Body of pancreas (tissue), 4 donors: ENCODE results near the gene PTPRJ. TPM values are rescaled to one million over a fixed set of nuclear protein-coding genes. Genes with fewer than 3 reads are reported as not detected.

Experiments used
- ATAC-seq: fragments of 150-250 bp; one replicate; pipeline ENCODE4 v1.9.1; 2016
- DNase-seq, 4 donors: peaks; one replicate each; pipeline ENCODE4 v3.0.0-alpha.2; 2019
- H3K27ac ChIP-seq, 4 donors: fragments of 200-600 bp; sonication (generic); 1 replicate in 3 of 4; 2 replicates in 1 of 4; pipeline versions ENCODE4 v1.5.1 to v1.6.1; 2016 to 2019; ENCODE audit warnings: mild to moderate bottlenecking in 1 of 4, mixed read lengths in 1 of 4, moderate library complexity in 1 of 4
- H3K27me3 ChIP-seq, 2 donors: fragments of 200-600 bp; sonication (generic); one replicate each; pipeline ENCODE4 v1.6.0; 2016; ENCODE audit warnings: mild to moderate bottlenecking in 1 of 2
- H3K36me3 ChIP-seq, 2 donors: fragments of 200-600 bp; sonication (generic); replicated peaks in 1 of 2; 2 replicates each; pipeline ENCODE4 v1.5.1; 2016; ENCODE audit warnings: low read depth in 2 of 2; ENCODE audit not compliant: insufficient read depth in 1 of 2
- H3K4me1 ChIP-seq: fragments of 200-600 bp; sonication (generic); one replicate; pipeline ENCODE4 v1.6.0; 2016
- H3K4me3 ChIP-seq, 2 donors: fragments of 200-600 bp; sonication (generic); 1 replicate in 1 of 2; 2 replicates in 1 of 2; pipeline ENCODE4 v1.5.1; 2016 to 2019
- H3K9me3 ChIP-seq, 3 donors: fragments of 200-600 bp; sonication (generic); 1 replicate in 2 of 3; 2 replicates in 1 of 3; pipeline ENCODE4 v1.5.1; 2016
- POLR2A ChIP-seq, 3 donors: fragments of 450-650 bp; IDR thresholded peaks; one replicate each; pipeline ENCODE4 v1.6.1; 2016; ENCODE audit warnings: antibody characterized with exemption in 3 of 3, mild to moderate bottlenecking in 2 of 3
- WGBS, 2 donors: methylation state at CpG; one replicate each; pipeline ENCODE4 v1.1.5; 2017; 5-methylcytosine and 5-hydroxymethylcytosine counted together
- intact Hi-C: fragments of 100-400 bp; cut with DNase I; formaldehyde crosslinking; loops from one replicate; pipeline ENCODE4 v1.15.1; 2023
- total RNA-seq, 2 donors: library from RNA; depleted of rRNA; stranded (reverse); fragments of >200 nt; gene quantifications; one replicate each; pipeline ENCODE4 v1.1.0, GENCODE V29; 2016
- TF ChIP-seq, protein P1 (sequence below), 7 experiments: fragments of 450-650 bp in 4 of 7; fragments of 200-600 bp in 3 of 7; sonication (generic) in 3 of 7; IDR thresholded peaks; one replicate each; pipeline ENCODE4 v1.5.1; 2016 to 2019; ENCODE audit warnings: antibody characterized with exemption in 7 of 7

The PTPRJ gene
- total RNA-seq, 2 donors from 2014 or later, result 10.9 to 17.1 TPM

DNA sequence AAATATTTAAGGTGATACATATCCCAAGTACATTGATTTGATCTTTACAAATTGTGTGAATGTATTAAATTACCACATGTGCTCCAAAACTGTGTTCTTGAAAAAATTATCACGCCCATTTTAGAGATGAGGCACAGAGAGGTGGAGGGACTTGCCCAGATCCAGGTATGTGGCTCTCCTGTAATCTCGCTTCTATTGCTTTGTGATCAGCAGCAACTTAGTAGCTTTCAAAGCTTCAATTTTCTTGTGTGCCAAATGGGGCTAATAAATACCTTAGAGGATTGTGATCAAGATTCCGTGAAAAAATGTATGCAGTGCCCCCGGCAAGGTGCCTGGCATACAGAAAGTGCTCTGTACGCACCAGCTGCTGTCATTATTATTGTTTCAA is 18.0 kb downstream of the PTPRJ start:
- ATAC-seq (no peak), DNase-seq (no peak)
- intact Hi-C loops, result no loop called here
- no peaks in the 10 kb centered on the region for H3K27me3 ChIP-seq
- H3K4me1 ChIP-seq, result peaks cover 19% of the 10 kb centered on the region
- no peaks in the 10 kb centered on the region for H3K36me3 ChIP-seq
- TF ChIP-seq POLR2A (IDR thresholded peaks at IDR 0.05), result no peak
- TF ChIP-seq, protein P1, sequence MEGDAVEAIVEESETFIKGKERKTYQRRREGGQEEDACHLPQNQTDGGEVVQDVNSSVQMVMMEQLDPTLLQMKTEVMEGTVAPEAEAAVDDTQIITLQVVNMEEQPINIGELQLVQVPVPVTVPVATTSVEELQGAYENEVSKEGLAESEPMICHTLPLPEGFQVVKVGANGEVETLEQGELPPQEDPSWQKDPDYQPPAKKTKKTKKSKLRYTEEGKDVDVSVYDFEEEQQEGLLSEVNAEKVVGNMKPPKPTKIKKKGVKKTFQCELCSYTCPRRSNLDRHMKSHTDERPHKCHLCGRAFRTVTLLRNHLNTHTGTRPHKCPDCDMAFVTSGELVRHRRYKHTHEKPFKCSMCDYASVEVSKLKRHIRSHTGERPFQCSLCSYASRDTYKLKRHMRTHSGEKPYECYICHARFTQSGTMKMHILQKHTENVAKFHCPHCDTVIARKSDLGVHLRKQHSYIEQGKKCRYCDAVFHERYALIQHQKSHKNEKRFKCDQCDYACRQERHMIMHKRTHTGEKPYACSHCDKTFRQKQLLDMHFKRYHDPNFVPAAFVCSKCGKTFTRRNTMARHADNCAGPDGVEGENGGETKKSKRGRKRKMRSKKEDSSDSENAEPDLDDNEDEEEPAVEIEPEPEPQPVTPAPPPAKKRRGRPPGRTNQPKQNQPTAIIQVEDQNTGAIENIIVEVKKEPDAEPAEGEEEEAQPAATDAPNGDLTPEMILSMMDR (IDR thresholded peaks at IDR 0.05), result no peak
- no peak overlapping the region for H3K4me3 ChIP-seq
- H3K27ac ChIP-seq, result peak overlapping the region in 3 of 4 donors; percentile 2 to 34 (median 30)
- whole genome bisulfite sequencing, 2 donors, result 85 to 89% methylated on average over 5 of the region's 5 CpGs
- no peaks in the 10 kb centered on the region for H3K9me3 ChIP-seq

DNA sequence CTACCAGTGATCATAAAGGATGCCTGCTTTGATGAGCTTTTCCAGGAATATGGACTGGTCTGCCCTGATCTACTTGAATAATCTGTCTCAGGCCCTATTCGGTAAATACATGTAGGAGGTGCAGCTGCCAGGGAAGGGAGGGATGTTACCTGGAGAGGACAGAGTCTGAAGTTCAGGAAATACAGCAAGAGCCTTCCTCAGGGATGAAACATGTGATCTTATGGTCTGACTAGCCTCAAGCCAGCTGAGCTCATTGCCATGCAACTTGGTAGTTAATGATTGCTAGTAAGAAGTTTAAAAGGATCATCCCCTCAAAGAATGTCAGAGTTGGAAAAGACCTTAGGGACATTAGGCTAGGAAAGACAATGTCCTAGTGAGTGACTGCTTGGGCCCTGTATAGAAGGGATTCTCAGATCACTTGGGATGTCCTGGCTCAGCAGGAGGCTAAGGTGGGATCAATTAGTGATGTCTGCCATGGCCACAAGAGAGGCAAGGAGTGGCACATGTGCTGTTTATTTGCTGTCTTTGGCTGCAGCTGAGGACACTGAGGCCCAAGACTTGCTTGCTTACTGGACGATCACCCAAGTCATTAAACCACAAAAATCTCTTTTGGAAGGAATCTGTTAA is 18.5 kb downstream of the PTPRJ start:
- peaks cover 19% of the 10 kb centered on the region for H3K4me1 ChIP-seq
- peak overlapping the region in 3 of 4 donors; percentile 2 to 34 (median 30) for H3K27ac ChIP-seq
- H3K36me3 ChIP-seq, result no peaks in the 10 kb centered on the region
- WGBS, 2 donors, result 79 to 80% methylated on average over 2 of the region's 2 CpGs
- DNase-seq (no peak), ATAC-seq (peak; percentile 51)
- no peak overlapping the region for H3K4me3 ChIP-seq
- H3K9me3 ChIP-seq, result no peaks in the 10 kb centered on the region
- H3K27me3 ChIP-seq, result no peaks in the 10 kb centered on the region
- no peak for TF ChIP-seq POLR2A (IDR thresholded peaks at IDR 0.05)
- TF ChIP-seq, protein P1 (IDR thresholded peaks at IDR 0.05), result no peak
- intact Hi-C loops, result no loop called here

DNA sequence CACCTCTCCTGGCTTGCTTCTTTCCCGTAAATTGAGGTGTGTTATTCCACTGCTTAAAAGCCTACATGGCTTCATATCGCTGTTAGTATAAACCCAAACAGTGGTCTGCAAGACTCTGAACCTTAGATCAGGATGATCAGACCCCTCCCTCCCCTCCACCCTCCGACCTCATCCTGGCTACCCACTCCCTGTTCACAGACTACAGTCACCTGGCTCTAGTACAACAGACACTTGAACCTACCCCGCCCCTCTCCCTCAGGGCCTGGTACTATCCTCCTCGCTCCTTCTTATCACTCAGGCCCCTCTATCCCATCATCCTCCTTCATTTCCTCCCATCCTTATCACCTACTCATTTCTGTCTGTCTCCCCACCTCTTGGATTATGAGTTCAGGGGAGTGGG is 20.1 kb downstream of the PTPRJ start:
- 91 to 96% methylated on average over 5 of the region's 5 CpGs for WGBS, 2 donors
- Histone ChIP-seq H3K27me3 (no peaks in the 10 kb centered on the region), H3K27ac (no peak overlapping the region), H3K36me3 (no peaks in the 10 kb centered on the region), H3K4me1 (peaks cover 19% of the 10 kb centered on the region), H3K9me3 (no peaks in the 10 kb centered on the region), H3K4me3 (no peak overlapping the region)
- no peak for ATAC-seq
- DNase-seq, result no peak
- intact Hi-C loops, result no loop called here
- TF ChIP-seq, protein P1 (IDR thresholded peaks at IDR 0.05), result no peak
- TF ChIP-seq POLR2A (IDR thresholded peaks at IDR 0.05), result no peak

DNA sequence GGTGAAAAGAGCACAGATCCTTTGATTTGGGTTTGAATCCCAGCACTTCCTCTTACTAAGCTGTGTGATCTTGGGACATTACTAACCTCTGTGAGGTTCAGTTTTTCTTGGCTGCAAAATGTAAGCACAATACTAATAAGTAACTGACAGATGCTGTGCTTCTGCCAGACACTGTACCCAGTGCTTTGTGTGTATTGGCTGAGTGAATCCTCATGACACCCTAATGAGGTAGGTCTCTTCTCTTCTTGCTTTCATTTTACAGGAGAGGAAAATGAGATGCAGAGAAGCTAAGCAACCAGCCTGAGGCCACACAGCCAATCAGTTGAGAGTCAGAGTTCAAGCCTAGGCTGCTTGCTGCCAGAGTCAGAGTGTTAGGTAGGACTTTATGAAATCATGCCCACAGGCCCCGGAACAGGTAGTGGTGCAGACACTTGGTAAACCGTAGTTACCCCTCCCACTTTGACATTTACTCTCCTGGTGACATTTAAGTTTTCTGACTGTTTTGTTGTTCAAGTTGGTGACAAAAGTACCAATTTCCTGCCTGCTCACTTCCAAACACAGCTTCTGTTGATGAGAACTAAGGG is 21.2 kb downstream of the PTPRJ start:
- no peaks in the 10 kb centered on the region for H3K27me3 ChIP-seq
- peak overlapping the region in 2 of 4 donors; percentile 5 to 15 for H3K27ac ChIP-seq
- intact Hi-C loops, result no loop called here
- H3K4me3 ChIP-seq, result no peak overlapping the region
- DNase-seq (peak in 1 of 4 donors; percentile 24), ATAC-seq (peak; percentile 39)
- 75 to 100% methylated on average over 2 of the region's 2 CpGs for WGBS, 2 donors
- no peaks in the 10 kb centered on the region for H3K36me3 ChIP-seq
- H3K9me3 ChIP-seq, result no peaks in the 10 kb centered on the region
- H3K4me1 ChIP-seq, result peaks cover 21% of the 10 kb centered on the region
- no peak for TF ChIP-seq POLR2A (IDR thresholded peaks at IDR 0.05)
- TF ChIP-seq, protein P1 (IDR thresholded peaks at IDR 0.05), result no peak

DNA sequence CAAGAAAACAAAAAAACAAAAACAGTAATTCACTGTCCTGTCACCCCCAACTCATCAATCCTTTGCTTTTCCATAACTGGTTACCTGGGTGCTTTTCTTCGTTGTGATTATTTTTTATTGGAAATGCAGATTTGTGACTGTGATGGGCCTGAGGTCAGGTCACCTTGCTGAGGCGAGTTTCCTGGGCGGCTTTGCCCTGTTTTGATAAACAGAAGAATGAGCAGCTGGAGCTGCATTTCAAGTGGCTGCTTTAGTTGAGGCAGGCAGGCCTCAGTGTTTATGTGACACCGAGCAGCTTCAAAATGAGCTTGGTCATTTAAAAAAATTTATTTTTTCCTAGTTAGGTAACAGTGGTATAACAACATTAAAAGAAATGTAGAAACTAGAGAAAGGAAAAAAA is 22.2 kb downstream of the PTPRJ start:
- H3K9me3 ChIP-seq, result no peaks in the 10 kb centered on the region
- H3K36me3 ChIP-seq, result no peaks in the 10 kb centered on the region
- ATAC-seq (no peak), DNase-seq (no peak)
- no peak overlapping the region for H3K4me3 ChIP-seq
- H3K27ac ChIP-seq, result no peak overlapping the region
- 72 to 79% methylated on average over 4 of the region's 4 CpGs for WGBS, 2 donors
- H3K4me1 ChIP-seq, result peaks cover 22% of the 10 kb centered on the region
- H3K27me3 ChIP-seq, result no peaks in the 10 kb centered on the region
- intact Hi-C loops, result no loop called here
- TF ChIP-seq, protein P1 (IDR thresholded peaks at IDR 0.05), result no peak
- TF ChIP-seq POLR2A (IDR thresholded peaks at IDR 0.05), result no peak
